Measurements from ENCODE around the gene MPIG6B.

- TF ChIP-seq, protein P1, sequence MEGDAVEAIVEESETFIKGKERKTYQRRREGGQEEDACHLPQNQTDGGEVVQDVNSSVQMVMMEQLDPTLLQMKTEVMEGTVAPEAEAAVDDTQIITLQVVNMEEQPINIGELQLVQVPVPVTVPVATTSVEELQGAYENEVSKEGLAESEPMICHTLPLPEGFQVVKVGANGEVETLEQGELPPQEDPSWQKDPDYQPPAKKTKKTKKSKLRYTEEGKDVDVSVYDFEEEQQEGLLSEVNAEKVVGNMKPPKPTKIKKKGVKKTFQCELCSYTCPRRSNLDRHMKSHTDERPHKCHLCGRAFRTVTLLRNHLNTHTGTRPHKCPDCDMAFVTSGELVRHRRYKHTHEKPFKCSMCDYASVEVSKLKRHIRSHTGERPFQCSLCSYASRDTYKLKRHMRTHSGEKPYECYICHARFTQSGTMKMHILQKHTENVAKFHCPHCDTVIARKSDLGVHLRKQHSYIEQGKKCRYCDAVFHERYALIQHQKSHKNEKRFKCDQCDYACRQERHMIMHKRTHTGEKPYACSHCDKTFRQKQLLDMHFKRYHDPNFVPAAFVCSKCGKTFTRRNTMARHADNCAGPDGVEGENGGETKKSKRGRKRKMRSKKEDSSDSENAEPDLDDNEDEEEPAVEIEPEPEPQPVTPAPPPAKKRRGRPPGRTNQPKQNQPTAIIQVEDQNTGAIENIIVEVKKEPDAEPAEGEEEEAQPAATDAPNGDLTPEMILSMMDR (conservative IDR thresholded peaks at IDR 0.05), result no peak
- no peak for TF ChIP-seq ZFX (IDR thresholded peaks at IDR 0.05)
Observed at GRCh38 chr6:31715022-31715958, 7.9 kb upstream of the MPIG6B start, which contains the start of gene LY6G6D.

Measured in C4-2B (cell line).